Lower lobe of right lung (tissue), 2 donors: ENCODE measurements around the gene ITIH6. TPM values are rescaled to one million over a fixed set of nuclear protein-coding genes. Genes with fewer than 3 reads are reported as not detected.

Experiments
- ATAC-seq, 2 donors: fragments of 200-7000 bp; cut with Tn5 transposase; one replicate each; pipeline ENCODE4 v1.9.1; 2020 to 2022; ENCODE audit warnings: mild to moderate bottlenecking in 2 of 2, moderate library complexity in 2 of 2
- DNase-seq: peaks from one replicate; pipeline ENCODE4 v3.0.0-alpha.2; 2020
- H3K27ac ChIP-seq: fragments of 200-600 bp; one replicate; pipeline ENCODE4 v1.8.0; 2022
- H3K27me3 ChIP-seq: fragments of 200-600 bp; one replicate; pipeline ENCODE4 v1.8.0; 2022; ENCODE audit warnings: low read depth
- H3K36me3 ChIP-seq: fragments of 200-600 bp; one replicate; pipeline ENCODE4 v1.8.0; 2022; ENCODE audit warnings: mild to moderate bottlenecking
- H3K4me1 ChIP-seq: fragments of 200-600 bp; one replicate; pipeline ENCODE4 v1.8.0; 2022
- H3K4me3 ChIP-seq: fragments of 200-600 bp; one replicate; pipeline ENCODE4 v1.8.0; 2022; ENCODE audit warnings: mild to moderate bottlenecking
- H3K9me3 ChIP-seq: fragments of 200-600 bp; one replicate; pipeline ENCODE4 v1.8.0; 2022
- intact Hi-C: fragments of 100-400 bp; cut with DNase I; formaldehyde crosslinking; loops from one replicate; pipeline ENCODE4 v1.11.0; 2022
- total RNA-seq: library from RNA; stranded (reverse); fragmentation: NEBNext Ultra II Directional; extraction: Animal tissue kit (Norgen Biotek cat#: 25700); gene quantifications from one replicate; pipeline ENCODE4 v1.2.1, GENCODE V29; 2021
- TF ChIP-seq, protein P1 (sequence below): fragments of 200-600 bp; IDR thresholded peaks from one replicate; pipeline ENCODE4 v1.8.0; 2022; ENCODE audit warnings: antibody characterized with exemption, mild to moderate bottlenecking
- donor health status: DM: no; HTN: yes; CAD: no; lungs with severe emphysema.

Gene ITIH6
- total RNA-seq, 1 donor from 2014 or later, result not detected

DNA sequence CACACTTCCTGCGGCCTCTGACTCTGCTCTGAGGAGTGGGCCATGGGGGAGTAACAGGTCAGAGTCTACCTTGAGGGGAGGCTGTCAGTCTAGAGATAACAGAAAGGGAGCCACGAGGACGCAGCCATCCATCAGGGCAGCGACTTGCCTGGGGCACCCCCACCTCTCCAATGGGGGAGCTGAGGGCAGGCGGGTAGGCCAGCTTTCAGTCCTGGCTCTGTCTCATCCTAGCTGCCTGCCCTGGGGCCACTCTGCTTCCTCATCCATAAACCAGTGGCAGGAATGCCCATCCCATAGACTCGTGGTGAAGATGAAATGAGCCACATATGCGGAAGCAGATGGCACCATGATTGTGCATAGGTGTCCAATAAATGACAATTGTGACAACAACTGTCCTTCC is 22.7 kb upstream of the ITIH6 start:
- Histone ChIP-seq H3K27ac (no peak overlapping the region), H3K4me3 (no peak overlapping the region), H3K4me1 (no peaks in the 10 kb centered on the region), H3K36me3 (peaks cover under 1% of the 10 kb centered on the region), H3K27me3 (no peaks in the 10 kb centered on the region), H3K9me3 (no peaks in the 10 kb centered on the region)
- intact Hi-C loops, result no loop called here
- no peak for ATAC-seq
- TF ChIP-seq, protein P1, sequence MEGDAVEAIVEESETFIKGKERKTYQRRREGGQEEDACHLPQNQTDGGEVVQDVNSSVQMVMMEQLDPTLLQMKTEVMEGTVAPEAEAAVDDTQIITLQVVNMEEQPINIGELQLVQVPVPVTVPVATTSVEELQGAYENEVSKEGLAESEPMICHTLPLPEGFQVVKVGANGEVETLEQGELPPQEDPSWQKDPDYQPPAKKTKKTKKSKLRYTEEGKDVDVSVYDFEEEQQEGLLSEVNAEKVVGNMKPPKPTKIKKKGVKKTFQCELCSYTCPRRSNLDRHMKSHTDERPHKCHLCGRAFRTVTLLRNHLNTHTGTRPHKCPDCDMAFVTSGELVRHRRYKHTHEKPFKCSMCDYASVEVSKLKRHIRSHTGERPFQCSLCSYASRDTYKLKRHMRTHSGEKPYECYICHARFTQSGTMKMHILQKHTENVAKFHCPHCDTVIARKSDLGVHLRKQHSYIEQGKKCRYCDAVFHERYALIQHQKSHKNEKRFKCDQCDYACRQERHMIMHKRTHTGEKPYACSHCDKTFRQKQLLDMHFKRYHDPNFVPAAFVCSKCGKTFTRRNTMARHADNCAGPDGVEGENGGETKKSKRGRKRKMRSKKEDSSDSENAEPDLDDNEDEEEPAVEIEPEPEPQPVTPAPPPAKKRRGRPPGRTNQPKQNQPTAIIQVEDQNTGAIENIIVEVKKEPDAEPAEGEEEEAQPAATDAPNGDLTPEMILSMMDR, result no peak
- DNase-seq, result no peak

DNA sequence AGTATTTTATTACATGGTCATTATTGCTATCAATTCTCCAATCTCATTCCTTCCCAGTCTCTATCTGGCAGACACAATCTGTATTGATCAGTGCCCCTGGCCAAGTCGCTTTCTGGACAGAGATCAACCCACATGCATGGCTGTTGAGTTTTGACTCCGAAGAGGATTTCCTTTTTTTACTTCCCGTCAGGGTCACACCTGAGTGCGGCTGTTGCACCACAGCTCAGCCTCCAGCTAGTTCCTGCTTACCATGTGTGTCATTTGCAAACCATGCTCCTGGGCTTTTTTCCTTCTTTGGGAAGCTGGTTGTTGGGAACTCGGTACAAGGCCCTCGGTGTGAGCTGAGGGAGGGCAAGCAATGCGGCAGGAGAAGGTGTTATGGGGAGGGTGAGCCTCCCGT is 21.1 kb upstream of the ITIH6 start:
- intact Hi-C loops, result no loop called here
- Histone ChIP-seq H3K27ac (no peak overlapping the region), H3K9me3 (no peaks in the 10 kb centered on the region), H3K27me3 (no peaks in the 10 kb centered on the region), H3K4me1 (no peaks in the 10 kb centered on the region), H3K36me3 (peaks cover 16% of the 10 kb centered on the region), H3K4me3 (no peak overlapping the region)
- DNase-seq, result no peak
- no peak for ATAC-seq
- TF ChIP-seq, protein P1, result no peak

DNA sequence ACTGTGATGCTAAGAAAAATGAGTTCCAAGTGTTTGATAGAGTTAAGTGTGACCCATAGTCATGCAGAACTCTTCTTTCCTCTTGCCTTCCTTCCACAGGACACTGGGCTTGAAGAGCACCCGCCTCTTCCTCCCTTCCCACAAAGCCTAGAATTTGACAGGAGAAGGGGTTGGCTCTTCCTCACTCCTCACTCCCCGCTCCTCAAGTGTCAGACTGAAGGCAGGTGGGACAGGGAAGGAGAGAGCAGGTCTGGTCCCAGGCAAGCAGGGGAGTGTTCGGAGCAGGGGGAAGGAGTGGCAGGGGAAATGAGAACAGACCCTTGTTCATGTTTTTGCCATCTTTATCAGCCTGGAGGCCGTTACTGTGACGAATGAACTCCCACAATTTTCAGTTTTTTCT is 20.2 kb upstream of the ITIH6 start:
- intact Hi-C loops, result no loop called here
- H3K36me3 ChIP-seq, result peaks cover 26% of the 10 kb centered on the region
- H3K4me1 ChIP-seq, result no peaks in the 10 kb centered on the region
- H3K27me3 ChIP-seq, result no peaks in the 10 kb centered on the region
- no peak overlapping the region for H3K4me3 ChIP-seq
- no peak for ATAC-seq
- TF ChIP-seq, protein P1, result no peak
- DNase-seq, result no peak
- H3K9me3 ChIP-seq, result no peaks in the 10 kb centered on the region
- no peak overlapping the region for H3K27ac ChIP-seq

DNA sequence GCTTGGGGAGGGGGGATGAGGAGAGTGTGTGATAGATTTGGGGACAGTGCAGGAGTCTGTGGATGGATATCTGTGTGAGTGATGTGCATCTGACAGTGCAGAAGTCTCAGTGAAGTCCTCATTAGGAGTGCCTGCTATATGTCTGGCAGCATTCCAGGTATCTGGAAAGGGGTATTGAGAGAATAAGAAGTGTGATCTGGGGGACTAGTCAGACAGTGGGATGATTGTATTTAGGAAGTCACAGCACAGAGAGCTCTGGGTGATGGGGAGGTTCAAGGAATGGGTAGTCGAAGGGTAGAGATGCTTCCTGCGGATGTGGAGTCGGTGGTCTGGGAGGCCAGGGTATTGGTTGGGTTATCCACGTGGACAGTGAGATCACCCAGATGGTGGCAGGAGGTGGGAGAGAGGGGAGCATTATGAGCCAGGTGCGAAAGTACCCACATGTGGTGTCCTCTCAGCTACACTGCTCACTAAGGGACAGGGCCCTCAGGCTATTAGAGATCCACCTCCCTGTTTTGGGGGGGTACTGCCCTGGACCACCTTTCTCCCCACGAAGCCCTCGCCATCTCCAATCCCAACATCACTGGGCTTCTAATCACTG is 19.3 kb upstream of the ITIH6 start:
- Histone ChIP-seq H3K4me3 (no peak overlapping the region), H3K4me1 (no peaks in the 10 kb centered on the region), H3K9me3 (no peaks in the 10 kb centered on the region), H3K36me3 (peaks cover 35% of the 10 kb centered on the region), H3K27me3 (no peaks in the 10 kb centered on the region), H3K27ac (no peak overlapping the region)
- ATAC-seq, result no peak
- TF ChIP-seq, protein P1, result no peak
- intact Hi-C loops, result no loop called here
- DNase-seq, result no peak

DNA sequence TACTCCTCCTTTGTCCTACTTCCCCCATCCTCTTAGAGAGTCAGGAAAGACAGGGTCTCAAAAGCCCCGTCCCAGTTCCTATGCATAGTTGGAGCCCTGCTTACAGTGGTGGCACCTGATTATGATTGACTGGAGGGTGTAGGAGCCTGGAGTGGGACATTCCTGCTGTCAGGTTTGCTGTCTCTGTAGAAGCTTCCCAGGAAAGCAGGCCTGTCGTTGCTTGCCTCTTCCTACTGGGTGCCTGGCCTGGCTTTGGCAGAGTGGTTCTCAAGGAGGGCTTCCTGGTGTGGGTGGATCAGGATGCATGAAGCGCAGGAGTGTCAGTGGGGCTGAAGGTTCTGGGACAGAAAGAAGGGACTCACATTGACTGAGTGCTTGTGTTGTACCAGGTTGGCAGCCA is 14.3 kb upstream of the ITIH6 start:
- Histone ChIP-seq H3K36me3 (peaks cover 60% of the 10 kb centered on the region), H3K4me3 (no peak overlapping the region), H3K4me1 (peaks cover 10% of the 10 kb centered on the region), H3K27me3 (no peaks in the 10 kb centered on the region), H3K9me3 (no peaks in the 10 kb centered on the region), H3K27ac (no peak overlapping the region)
- DNase-seq, result no peak
- intact Hi-C loops, result no loop called here
- ATAC-seq, result no peak
- TF ChIP-seq, protein P1, result no peak
